K562 (cell line): Measurements from ENCODE around the gene IL4I1. TPM values are rescaled to one million over a fixed set of nuclear protein-coding genes. Genes with fewer than 3 reads are reported as not detected.

Experiments used
- BACH1 ChIP-seq: fragments of 200-800 bp; sonication (Bioruptor generic); IDR thresholded peaks from 2 replicates; pipeline ENCODE4 v1.6.1; 2016; ENCODE audit warnings: missing genetic modification characterization, missing compliant biosample characterization
- CREBBP ChIP-seq: IDR thresholded peaks from one replicate; pipeline ENCODE4 v1.6.1; 2012; ENCODE audit warnings: low read depth, mild to moderate bottlenecking, control low read depth, inconsistent platforms, low read length
- ELF1 ChIP-seq: fragments of 200-800 bp; sonication (Bioruptor generic); IDR thresholded peaks from 2 replicates; pipeline ENCODE4 v1.6.1; 2016; ENCODE audit warnings: missing genetic modification characterization, missing compliant biosample characterization
- MBD2 ChIP-seq: sonication (generic); IDR thresholded peaks from 2 replicates; pipeline ENCODE4 v1.6.1; 2016; ENCODE audit warnings: low read depth, borderline replicate concordance
- MYBL2 ChIP-seq, 2 experiments: fragments of 450-650 bp in 1 of 2; sonication (generic) in 1 of 2; formaldehyde crosslinking in 1 of 2; IDR thresholded peaks; 2 replicates each; pipeline versions ENCODE4 v1.6.1 to v1.8.1; 2017 to 2022; ENCODE audit warnings: borderline replicate concordance in 1 of 2, inconsistent platforms in 1 of 2, low read depth in 1 of 2, mild to moderate bottlenecking in 1 of 2, missing genetic modification reagents in 1 of 2, moderate library complexity in 1 of 2
- NR2C1 ChIP-seq, 2 experiments: fragments of 450-650 bp; IDR thresholded peaks; 2 replicates each; pipeline ENCODE4 v1.6.1; 2017; ENCODE audit warnings: mild to moderate bottlenecking in 2 of 2, antibody characterized with exemption in 1 of 2, inconsistent platforms in 1 of 2, missing compliant biosample characterization in 1 of 2, missing genetic modification characterization in 1 of 2
- SREBF1 ChIP-seq: fragments of 150-350 bp; IDR thresholded peaks from 2 replicates; pipeline ENCODE4 v1.6.1; 2014; ENCODE audit warnings: antibody characterized with exemption, low read depth, low read length, borderline replicate concordance
- ZNF717 ChIP-seq: fragments of 250-450 bp; sonication (Bioruptor Pico); IDR thresholded peaks from 2 replicates; pipeline ENCODE4 v1.5.0; 2021
- polyA plus RNA-seq, 8 experiments: library from polyadenylated mRNA; depleted of rRNA in 4 of 8; stranded (reverse) in 5 of 8; unstranded in 3 of 8; fragments of >200 nt; fragmentation: Nextera tagmentation in 2 of 8; fragmentation: Illumina TruSeq in 1 of 8; extraction: Ambion mirVana in 2 of 8; extraction: Trizol in 1 of 8; gene quantifications; 2 replicates each; pipeline versions ENCODE4 v1.2.1 to v1.2.3, GENCODE V29; 2011 to 2014; ENCODE audit warnings: inconsistent platforms in 1 of 8, missing spikeins in 1 of 8
- total RNA-seq, 7 experiments: library from RNA; depleted of rRNA in 6 of 7; stranded (reverse); fragments of >200 nt in 6 of 7; fragmentation: Illumina TruSeq in 2 of 7; extraction: Trizol in 2 of 7; gene quantifications; 2 replicates each; pipeline versions ENCODE4 v1.2.1 to v1.2.3, GENCODE V29; 2011 to 2021; ENCODE audit warnings: low replicate concordance in 1 of 7
- TF ChIP-seq, protein P1 (sequence below): IDR thresholded peaks from 3 replicates; pipeline ENCODE4 v1.6.1; 2011; ENCODE audit warnings: borderline replicate concordance, mild to moderate bottlenecking; ENCODE audit not compliant: insufficient read length, insufficient read depth
- TF ChIP-seq, protein P2 (sequence below): fragments of 250-450 bp; sonication (Bioruptor Pico); IDR thresholded peaks from 2 replicates; pipeline ENCODE4 v1.4.0; 2020; ENCODE audit warnings: mild to moderate bottlenecking
- TF ChIP-seq, protein P3 (sequence below), 3 experiments: fragments of 200-800 bp in 1 of 3; sonication (Bioruptor generic) in 1 of 3; sonication (generic) in 1 of 3; formaldehyde crosslinking in 1 of 3; IDR thresholded peaks; 2 replicates each; pipeline versions ENCODE4 v1.6.1 to v1.8.0; 2016 to 2022; ENCODE audit warnings: mild to moderate bottlenecking in 2 of 3, missing compliant biosample characterization in 2 of 3, missing genetic modification characterization in 2 of 3, missing genetic modification reagents in 1 of 3

IL4I1 gene
- total and polyA plus RNA-seq, 9 of the 15 experiments (the other 6 are each of a cell fraction or from before 2014, with no cell fraction given): 0.06 to 0.95 (median 0.43) TPM; not detected in 2

DNA sequence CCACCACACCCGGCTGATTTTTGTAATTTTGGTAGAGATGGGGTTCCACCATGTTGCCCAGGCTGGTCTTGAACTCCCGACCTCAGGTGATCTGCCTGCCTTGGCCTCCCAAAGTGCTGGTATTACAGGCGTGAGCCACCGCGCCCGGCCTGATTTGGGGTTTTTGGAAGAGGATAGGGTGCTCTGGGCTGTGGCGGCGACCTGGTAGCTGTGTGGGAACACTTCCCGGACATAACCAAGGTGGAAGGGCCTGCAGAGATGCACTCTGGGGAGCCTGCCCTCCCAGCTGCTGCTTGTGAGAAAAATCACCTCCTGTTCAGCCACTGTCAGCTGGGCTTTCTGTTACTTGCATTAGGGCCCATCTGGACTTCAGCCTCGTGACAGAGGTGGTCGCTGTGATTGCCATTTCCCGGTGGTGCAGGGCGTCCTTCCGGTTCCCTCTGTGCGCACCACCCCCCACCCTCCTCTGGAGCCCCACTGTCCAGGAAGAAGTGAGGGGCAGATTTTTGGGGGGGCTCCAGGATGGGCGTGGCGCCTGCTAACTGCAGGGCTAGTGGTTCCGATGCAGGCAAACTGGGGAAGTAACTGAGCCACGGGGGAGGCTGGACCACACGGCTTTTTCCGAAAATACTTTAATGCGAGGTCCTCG, 7.5 kb downstream of the IL4I1 start (continued):
- TF ChIP-seq, protein P1, sequence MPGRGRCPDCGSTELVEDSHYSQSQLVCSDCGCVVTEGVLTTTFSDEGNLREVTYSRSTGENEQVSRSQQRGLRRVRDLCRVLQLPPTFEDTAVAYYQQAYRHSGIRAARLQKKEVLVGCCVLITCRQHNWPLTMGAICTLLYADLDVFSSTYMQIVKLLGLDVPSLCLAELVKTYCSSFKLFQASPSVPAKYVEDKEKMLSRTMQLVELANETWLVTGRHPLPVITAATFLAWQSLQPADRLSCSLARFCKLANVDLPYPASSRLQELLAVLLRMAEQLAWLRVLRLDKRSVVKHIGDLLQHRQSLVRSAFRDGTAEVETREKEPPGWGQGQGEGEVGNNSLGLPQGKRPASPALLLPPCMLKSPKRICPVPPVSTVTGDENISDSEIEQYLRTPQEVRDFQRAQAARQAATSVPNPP: no peak
- TF ChIP-seq, protein P2, sequence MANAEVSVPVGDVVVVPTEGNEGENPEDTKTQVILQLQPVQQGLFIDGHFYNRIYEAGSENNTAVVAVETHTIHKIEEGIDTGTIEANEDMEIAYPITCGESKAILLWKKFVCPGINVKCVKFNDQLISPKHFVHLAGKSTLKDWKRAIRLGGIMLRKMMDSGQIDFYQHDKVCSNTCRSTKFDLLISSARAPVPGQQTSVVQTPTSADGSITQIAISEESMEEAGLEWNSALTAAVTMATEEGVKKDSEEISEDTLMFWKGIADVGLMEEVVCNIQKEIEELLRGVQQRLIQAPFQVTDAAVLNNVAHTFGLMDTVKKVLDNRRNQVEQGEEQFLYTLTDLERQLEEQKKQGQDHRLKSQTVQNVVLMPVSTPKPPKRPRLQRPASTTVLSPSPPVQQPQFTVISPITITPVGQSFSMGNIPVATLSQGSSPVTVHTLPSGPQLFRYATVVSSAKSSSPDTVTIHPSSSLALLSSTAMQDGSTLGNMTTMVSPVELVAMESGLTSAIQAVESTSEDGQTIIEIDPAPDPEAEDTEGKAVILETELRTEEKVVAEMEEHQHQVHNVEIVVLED (CRISPR knock-in tag): no peak
- TF ChIP-seq MBD2: no peak
- TF ChIP-seq ZNF717 (CRISPR knock-in tag): no peak
- TF ChIP-seq SREBF1: no peak
- TF ChIP-seq CREBBP: no peak
- TF ChIP-seq MYBL2 (IDR thresholded peaks at IDR 0.05; ENCODE audit: low read depth): no peak
- no peak for TF ChIP-seq MYBL2 (CRISPR knock-in tag; IDR thresholded peaks at IDR 0.05; ENCODE audit: borderline replicate concordance)
- TF ChIP-seq NR2C1 (IDR thresholded peaks at IDR 0.05): no peak
- TF ChIP-seq NR2C1 (tag; IDR thresholded peaks at IDR 0.05): no peak
- 0 out of 2 replicates have a peak, but pooled peaks have one; percentile 13 for TF ChIP-seq ELF1 (tag)
- TF ChIP-seq, protein P3, sequence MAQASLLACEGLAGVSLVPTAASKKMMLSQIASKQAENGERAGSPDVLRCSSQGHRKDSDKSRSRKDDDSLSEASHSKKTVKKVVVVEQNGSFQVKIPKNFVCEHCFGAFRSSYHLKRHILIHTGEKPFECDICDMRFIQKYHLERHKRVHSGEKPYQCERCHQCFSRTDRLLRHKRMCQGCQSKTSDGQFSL (CRISPR knock-in tag; IDR thresholded peaks at IDR 0.05): peak; percentile 54; the same call in 1 of the 2 replicates
- TF ChIP-seq, protein P3 (tag; IDR thresholded peaks at IDR 0.05): no peak
- no peak for TF ChIP-seq BACH1 (tag)
